NK-92 treated with Interleukin-12 subunit alpha and Interleukin-12 subunit beta, amount 100 ng/mL, for 24 hours (cell line): ENCODE results near the gene ZNF624.

Source experiments
- DNase-seq: peaks from one replicate; lab custom pipeline; 2025; lab: John Stamatoyannopoulos, UW

Gene ZNF624

DNA sequence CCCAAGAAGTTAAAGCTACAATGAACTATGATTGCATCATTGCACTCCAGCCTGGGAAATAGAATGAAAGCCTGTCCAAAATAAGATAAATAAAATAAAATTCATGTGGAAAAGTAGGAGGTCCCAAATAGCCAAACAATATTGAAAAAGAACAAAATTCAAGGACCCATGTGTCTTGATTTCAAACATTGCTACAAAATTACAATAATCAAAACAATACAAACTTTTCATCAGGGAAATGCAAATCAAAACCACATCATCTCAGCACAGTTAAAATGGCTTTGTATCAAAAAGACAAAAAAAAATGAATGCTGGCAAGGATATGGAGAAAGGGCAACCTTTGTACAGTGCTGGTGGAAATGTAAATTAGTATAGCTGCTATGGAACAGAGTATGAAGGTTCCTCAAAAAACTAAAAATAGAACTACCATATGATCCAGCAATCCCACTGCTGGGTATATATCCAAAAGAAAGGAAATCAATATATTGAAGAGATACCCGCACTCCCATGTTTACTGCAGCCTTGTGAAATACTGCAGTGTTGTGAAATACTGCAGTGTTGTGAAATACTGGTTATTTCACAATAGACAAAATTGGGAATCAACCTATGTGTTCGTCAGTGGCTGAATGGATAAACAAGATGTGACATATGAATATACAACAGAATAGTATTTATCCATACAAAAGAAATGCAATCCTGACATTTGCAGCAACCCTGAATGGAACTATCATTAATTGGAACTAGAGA, 60.1 kb downstream of the ZNF624 start:
- no peak for DNase-seq

DNA sequence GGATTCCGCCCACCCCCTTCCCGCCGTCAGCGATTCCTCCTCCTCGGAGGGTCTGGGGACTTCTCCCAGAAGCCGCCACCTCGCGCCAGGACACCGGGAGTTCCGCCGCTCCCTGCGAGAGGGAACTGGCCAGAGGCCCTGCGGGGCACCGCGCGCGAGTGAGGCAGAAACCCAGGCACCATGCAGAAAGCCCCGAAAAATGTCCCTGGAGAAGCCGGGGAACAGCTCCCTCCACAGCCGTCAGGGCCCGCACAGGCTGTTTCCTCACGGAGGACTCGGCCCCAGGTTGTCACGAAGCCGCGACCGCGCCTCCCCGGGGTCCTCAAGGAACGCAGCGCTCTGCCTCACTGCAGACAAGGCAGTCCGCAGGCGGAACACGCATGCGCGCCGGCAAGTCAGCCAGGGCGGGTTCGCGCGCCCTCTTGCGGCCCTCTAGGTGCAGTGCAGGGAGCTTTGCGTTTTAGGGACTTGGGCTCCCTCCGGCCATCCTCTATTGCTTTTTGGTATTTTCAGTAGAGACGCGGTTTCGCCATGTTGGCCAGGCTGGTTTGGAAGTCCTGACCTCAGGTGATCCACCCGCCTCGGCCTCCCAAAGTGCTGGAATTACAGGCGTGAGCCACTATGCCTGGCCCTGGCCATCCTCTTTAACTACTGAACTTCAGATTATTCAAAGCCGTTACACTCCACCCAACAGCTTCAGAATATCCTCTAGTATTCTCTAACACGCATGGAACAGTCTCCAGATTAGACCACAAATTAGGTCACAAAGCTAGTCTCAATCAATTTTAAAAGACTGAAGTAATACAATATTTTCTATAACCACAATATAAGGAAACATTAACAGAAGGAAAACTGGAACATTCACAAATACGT, 64.3 kb downstream of the ZNF624 start:
- peak; percentile 51 for DNase-seq

GRCh38 chr17:16585796-16586195, 67.9 kb downstream of the ZNF624 start:
- DNase-seq: no peak

- no peak for DNase-seq
Measured at GRCh38 chr17:16584273-16584995, 69.2 kb downstream of the ZNF624 start.

- no peak for DNase-seq
Measured at GRCh38 chr17:16583781-16584180, 69.9 kb downstream of the ZNF624 start.

DNA sequence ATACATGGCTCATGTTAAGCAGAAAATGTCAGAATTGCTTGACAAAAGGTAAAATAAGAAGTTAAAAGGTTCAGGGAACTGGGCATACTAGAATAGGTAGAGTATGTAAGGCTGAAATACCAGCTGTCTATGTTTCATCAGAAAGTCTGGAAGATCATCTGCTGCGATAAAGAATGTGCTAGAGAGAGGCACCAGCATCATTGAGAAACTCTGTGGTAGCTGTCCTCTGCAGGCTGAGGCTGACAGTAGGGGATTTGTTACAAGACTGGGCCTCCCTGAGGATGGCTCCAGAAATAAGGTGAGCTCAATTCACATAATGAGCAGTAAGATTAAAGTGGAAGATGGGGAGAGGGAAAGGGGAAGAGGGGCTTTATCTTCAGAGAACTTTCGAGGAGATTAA, 80.2 kb downstream of the ZNF624 start:
- no peak for DNase-seq
